ENCODE data around the gene STARD4.

GRCh38 chr5:111505096-111505495, 7.2 kb downstream of the STARD4 start:
- TF ChIP-seq CTCF (IDR thresholded peaks at IDR 0.05): no peak
- no peak for TF ChIP-seq EZH2 (IDR thresholded peaks at IDR 0.05)
- no peak for TF ChIP-seq EZH2phosphoT487 (IDR thresholded peaks at IDR 0.05)

All from neural progenitor cell (in vitro differentiated cells).